BJ (cell line): ENCODE measurements around the gene LAX1. TPM values are rescaled to one million over a fixed set of nuclear protein-coding genes. Genes with fewer than 3 reads are reported as not detected.

Experiments used
- CTCF ChIA-PET: fragments of 350-600 bp; formaldehyde crosslinking; extraction: SDS; loops from one replicate; lab custom pipeline; 2021; ENCODE audit warnings: antibody characterized with exemption, inconsistent platforms; lab: Yijun Ruan, JAX
- POLR2A ChIA-PET: fragments of 300-600 bp; sonication (Branson Sonifier 250); formaldehyde crosslinking; extraction: SDS; loops from one replicate; lab custom pipeline; 2021; ENCODE audit warnings: antibody characterized with exemption; lab: Charles Lee
- DNase-seq: peaks from one replicate; pipeline ENCODE4 v3.0.0-alpha.2; 2011; ENCODE audit warnings: low read depth
- H3K27me3 ChIP-seq: 2 replicates; pipeline ENCODE4 v1.6.0; 2011; ENCODE audit warnings: low read length; ENCODE audit not compliant: control insufficient read depth, insufficient read depth
- H3K36me3 ChIP-seq: 2 replicates; pipeline ENCODE4 v1.5.1; 2011; ENCODE audit warnings: low read length; ENCODE audit not compliant: control insufficient read depth, insufficient read depth
- H3K4me3 ChIP-seq: 2 replicates; pipeline ENCODE4 v1.5.1; 2011; ENCODE audit warnings: low read depth, mild to moderate bottlenecking, control low read depth, low read length
- polyA plus RNA-seq: library from polyadenylated mRNA; depleted of rRNA; stranded (reverse); fragments of >200 nt; gene quantifications from 2 replicates; pipeline ENCODE4 v1.2.3, GENCODE V29; 2011
- TF ChIP-seq, protein P1 (sequence below): IDR thresholded peaks from 2 replicates; pipeline ENCODE4 v1.5.1; 2011; ENCODE audit warnings: low read depth, mild to moderate bottlenecking, control low read depth, inconsistent platforms, low read length, moderate library complexity; ENCODE audit not compliant: insufficient read depth

LAX1 gene
- polyA plus RNA-seq, 1 experiment = not detected

DNA sequence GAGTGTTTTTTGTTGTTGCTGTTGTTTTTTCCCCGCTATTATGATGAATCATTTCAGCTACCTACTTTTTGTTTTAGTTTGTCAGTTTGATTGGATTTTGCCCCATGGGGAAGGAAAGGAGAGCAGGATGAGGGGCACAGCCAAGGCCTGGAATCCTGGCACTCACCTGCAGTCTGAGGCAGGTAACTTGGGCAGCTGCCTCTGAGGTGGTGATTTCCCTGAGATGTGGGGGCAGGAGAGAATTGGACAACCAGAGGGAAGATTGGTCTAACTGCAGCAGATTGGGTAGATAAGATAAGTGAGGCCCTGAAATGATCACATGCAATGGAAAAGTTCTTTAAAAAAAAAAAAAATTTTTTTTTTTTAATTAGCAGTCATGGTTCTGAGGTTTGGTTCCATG, 1.5 kb upstream of the LAX1 start:
- Histone ChIP-seq H3K36me3 (no peaks in the 10 kb centered on the region), H3K4me3 (no peak overlapping the region), H3K27me3 (no peaks in the 10 kb centered on the region)
- DNase-seq = no peak
- ChIA-PET CTCF (no interaction called here), POLR2A (no interaction called here)
- TF ChIP-seq, protein P1, sequence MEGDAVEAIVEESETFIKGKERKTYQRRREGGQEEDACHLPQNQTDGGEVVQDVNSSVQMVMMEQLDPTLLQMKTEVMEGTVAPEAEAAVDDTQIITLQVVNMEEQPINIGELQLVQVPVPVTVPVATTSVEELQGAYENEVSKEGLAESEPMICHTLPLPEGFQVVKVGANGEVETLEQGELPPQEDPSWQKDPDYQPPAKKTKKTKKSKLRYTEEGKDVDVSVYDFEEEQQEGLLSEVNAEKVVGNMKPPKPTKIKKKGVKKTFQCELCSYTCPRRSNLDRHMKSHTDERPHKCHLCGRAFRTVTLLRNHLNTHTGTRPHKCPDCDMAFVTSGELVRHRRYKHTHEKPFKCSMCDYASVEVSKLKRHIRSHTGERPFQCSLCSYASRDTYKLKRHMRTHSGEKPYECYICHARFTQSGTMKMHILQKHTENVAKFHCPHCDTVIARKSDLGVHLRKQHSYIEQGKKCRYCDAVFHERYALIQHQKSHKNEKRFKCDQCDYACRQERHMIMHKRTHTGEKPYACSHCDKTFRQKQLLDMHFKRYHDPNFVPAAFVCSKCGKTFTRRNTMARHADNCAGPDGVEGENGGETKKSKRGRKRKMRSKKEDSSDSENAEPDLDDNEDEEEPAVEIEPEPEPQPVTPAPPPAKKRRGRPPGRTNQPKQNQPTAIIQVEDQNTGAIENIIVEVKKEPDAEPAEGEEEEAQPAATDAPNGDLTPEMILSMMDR = no peak

- Histone ChIP-seq H3K36me3 (no peaks in the 10 kb centered on the region), H3K4me3 (no peak overlapping the region), H3K27me3 (no peaks in the 10 kb centered on the region)
- ChIA-PET POLR2A (no interaction called here), CTCF (no interaction called here)
- TF ChIP-seq, protein P1 = no peak
- no peak for DNase-seq
Observed at GRCh38 chr1:203764105-203765028, 616 bp upstream of the LAX1 start.

GRCh38 chr1:203768256-203768655, 3.3 kb downstream of the LAX1 start:
- Histone ChIP-seq H3K4me3 (no peak overlapping the region), H3K27me3 (no peaks in the 10 kb centered on the region; the same call in 1 of the 2 replicates), H3K36me3 (no peaks in the 10 kb centered on the region)
- POLR2A ChIA-PET = no interaction called here
- DNase-seq = no peak
- CTCF ChIA-PET = no interaction called here
- TF ChIP-seq, protein P1 = no peak

- Histone ChIP-seq H3K27me3 (no peaks in the 10 kb centered on the region; the same call in 1 of the 2 replicates), H3K36me3 (no peaks in the 10 kb centered on the region), H3K4me3 (no peak overlapping the region)
- peak; percentile 67 for DNase-seq
- TF ChIP-seq, protein P1 = no peak
- CTCF ChIA-PET = no interaction called here
- POLR2A ChIA-PET = interaction anchor here (0.7 kb wide), 1 partner anchor 1027 kb away, joined by 8 read pairs; no protein-coding TSS in a partner anchor
Observed at GRCh38 chr1:203769505-203770343, 4.7 kb downstream of the LAX1 start.

- no peaks in the 10 kb centered on the region; the same call in 1 of the 2 replicates for H3K27me3 ChIP-seq
- TF ChIP-seq, protein P1 = no peak
- POLR2A ChIA-PET = no interaction called here
- no peak overlapping the region for H3K4me3 ChIP-seq
- no peak for DNase-seq
- CTCF ChIA-PET = no interaction called here
- H3K36me3 ChIP-seq = no peaks in the 10 kb centered on the region
Observed at GRCh38 chr1:203771901-203772301, 6.9 kb downstream of the LAX1 start.
